Esophagus muscularis mucosa (tissue), 4 donors: ENCODE data around the gene AHCYL2. TPM values are rescaled to one million over a fixed set of nuclear protein-coding genes. Genes with fewer than 3 reads are reported as not detected.
"Not testable (repeated sequence)": the region's sequence is repeated elsewhere in the genome, so short reads cannot be mapped to it uniquely, and the experiment has no call there.

ENCODE experiments used
- DNase-seq: peaks from one replicate; pipeline ENCODE4 v3.0.0-alpha.2; 2017; ENCODE audit errors: extremely low spot score
- H3K27ac ChIP-seq, 4 donors: fragments of 200-600 bp; sonication (generic); replicated peaks in 1 of 4; 1 replicate in 3 of 4; 2 replicates in 1 of 4; pipeline ENCODE4 v1.5.1; 2016 to 2019; ENCODE audit warnings: mild to moderate bottlenecking in 1 of 4
- H3K27me3 ChIP-seq, 4 donors: fragments of 200-600 bp; sonication (generic); one replicate each; pipeline versions ENCODE4 v1.5.1 to v1.6.0; 2016 to 2019
- H3K36me3 ChIP-seq, 4 donors: fragments of 200-600 bp; sonication (generic); one replicate each; pipeline ENCODE4 v1.5.1; 2016 to 2019
- H3K4me1 ChIP-seq, 4 donors: fragments of 200-600 bp; sonication (generic); one replicate each; pipeline ENCODE4 v1.5.1; 2016 to 2019
- H3K4me3 ChIP-seq, 4 donors: fragments of 200-600 bp; sonication (generic); 1 replicate in 2 of 4; 2 replicates in 2 of 4; pipeline ENCODE4 v1.5.1; 2016 to 2019; ENCODE audit warnings: mild to moderate bottlenecking in 4 of 4, moderate library complexity in 1 of 4
- H3K9me3 ChIP-seq, 4 donors: fragments of 200-600 bp; sonication (generic); 1 replicate in 3 of 4; 2 replicates in 1 of 4; pipeline ENCODE4 v1.5.1; 2016 to 2019
- EP300 ChIP-seq: sonication (generic); formaldehyde crosslinking; IDR thresholded peaks from one replicate; pipeline ENCODE4 v1.6.1; 2017; ENCODE audit warnings: antibody characterized with exemption
- POLR2A ChIP-seq: fragments of 450-650 bp; IDR thresholded peaks from one replicate; pipeline ENCODE4 v1.6.1; 2017; ENCODE audit warnings: antibody characterized with exemption, moderate library complexity, mild to moderate bottlenecking, low read depth
- POLR2AphosphoS5 ChIP-seq, 2 donors: sonication (generic); formaldehyde crosslinking; IDR thresholded peaks; one replicate each; pipeline ENCODE4 v1.6.1; 2017; ENCODE audit warnings: antibody characterized with exemption in 2 of 2
- WGBS: methylation state at CpG from one replicate; pipeline ENCODE4 v1.1.5; 2018; 5-methylcytosine and 5-hydroxymethylcytosine counted together
- intact Hi-C: fragments of 100-400 bp; cut with DNase I; formaldehyde crosslinking; loops from one replicate; pipeline ENCODE4 v1.15.1; 2023
- total RNA-seq, 4 donors: library from RNA; depleted of rRNA; stranded (reverse); fragments of >200 nt; gene quantifications; one replicate each; pipeline versions ENCODE4 v1.1.0 to v1.2.1, GENCODE V29; 2016
- TF ChIP-seq, protein P1 (sequence below), 3 experiments: fragments of 200-600 bp in 2 of 3; fragments of 450-650 bp in 1 of 3; sonication (generic) in 2 of 3; IDR thresholded peaks; one replicate each; pipeline ENCODE4 v1.5.1; 2017 to 2019; ENCODE audit warnings: antibody characterized with exemption in 3 of 3, mild to moderate bottlenecking in 2 of 3, moderate library complexity in 1 of 3

AHCYL2 gene
- total RNA-seq, 4 donors from 2014 or later = 9.7 to 14.2 (median 11.9) TPM

DNA sequence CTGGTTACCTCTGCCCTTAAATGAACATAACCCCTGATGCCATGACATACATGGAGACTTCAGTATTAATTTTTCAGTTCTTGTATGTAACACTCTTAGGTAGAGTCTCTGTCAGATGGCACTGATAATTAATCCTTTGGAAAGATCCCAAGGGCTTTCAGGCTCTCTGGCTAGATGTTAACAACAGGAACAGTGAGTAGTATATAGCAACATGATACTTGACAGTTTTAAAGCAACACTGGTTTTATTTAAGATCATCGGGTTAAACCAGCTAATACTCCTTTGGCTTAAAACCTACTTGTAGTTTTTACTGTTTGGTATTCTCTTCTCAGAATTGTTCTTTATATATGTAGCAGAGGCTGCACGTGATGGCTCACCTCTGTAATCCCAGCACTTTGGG, 27.3 kb downstream of the AHCYL2 start:
- Histone ChIP-seq H3K9me3 (no peaks in the 10 kb centered on the region), H3K36me3 (no peaks in the 10 kb centered on the region), H3K4me1 (peaks cover 0 to 12% (median 1%) of the 10 kb centered on the region in 4 donors), H3K27ac (no peak overlapping the region), H3K4me3 (no peak overlapping the region), H3K27me3 (no peaks in the 10 kb centered on the region)
- DNase-seq = no peak
- intact Hi-C loops = no loop called here
- 61% methylated on average over 2 of the region's 2 CpGs for WGBS
- TF ChIP-seq EP300 = no peak
- no peak for TF ChIP-seq POLR2A
- TF ChIP-seq, protein P1, sequence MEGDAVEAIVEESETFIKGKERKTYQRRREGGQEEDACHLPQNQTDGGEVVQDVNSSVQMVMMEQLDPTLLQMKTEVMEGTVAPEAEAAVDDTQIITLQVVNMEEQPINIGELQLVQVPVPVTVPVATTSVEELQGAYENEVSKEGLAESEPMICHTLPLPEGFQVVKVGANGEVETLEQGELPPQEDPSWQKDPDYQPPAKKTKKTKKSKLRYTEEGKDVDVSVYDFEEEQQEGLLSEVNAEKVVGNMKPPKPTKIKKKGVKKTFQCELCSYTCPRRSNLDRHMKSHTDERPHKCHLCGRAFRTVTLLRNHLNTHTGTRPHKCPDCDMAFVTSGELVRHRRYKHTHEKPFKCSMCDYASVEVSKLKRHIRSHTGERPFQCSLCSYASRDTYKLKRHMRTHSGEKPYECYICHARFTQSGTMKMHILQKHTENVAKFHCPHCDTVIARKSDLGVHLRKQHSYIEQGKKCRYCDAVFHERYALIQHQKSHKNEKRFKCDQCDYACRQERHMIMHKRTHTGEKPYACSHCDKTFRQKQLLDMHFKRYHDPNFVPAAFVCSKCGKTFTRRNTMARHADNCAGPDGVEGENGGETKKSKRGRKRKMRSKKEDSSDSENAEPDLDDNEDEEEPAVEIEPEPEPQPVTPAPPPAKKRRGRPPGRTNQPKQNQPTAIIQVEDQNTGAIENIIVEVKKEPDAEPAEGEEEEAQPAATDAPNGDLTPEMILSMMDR (IDR thresholded peaks at IDR 0.05) = no peak
- TF ChIP-seq POLR2AphosphoS5 (IDR thresholded peaks at IDR 0.05) = no peak

DNA sequence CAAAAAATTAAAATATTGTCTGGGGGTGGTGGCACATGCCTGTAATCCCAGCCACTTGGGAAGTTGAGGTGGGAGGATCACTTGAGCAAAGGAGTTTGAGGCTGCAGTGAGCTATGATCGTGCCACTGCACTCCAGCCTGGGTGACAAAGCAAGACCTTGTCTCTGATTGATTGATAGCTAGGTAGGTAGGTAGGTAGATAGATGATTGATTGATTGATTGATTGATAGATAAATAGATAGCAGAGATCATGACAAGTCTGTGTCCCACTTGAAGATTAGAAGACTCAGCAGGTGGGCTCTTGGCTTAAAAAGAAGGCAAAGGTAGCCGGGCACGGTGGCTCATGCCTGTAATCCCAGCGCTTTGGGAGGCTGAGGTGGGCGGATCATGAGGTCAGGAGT, 27.8 kb downstream of the AHCYL2 start:
- 90% methylated on average over 5 of the region's 5 CpGs for WGBS
- intact Hi-C loops, H3K27me3 ChIP-seq, DNase-seq, H3K4me3 ChIP-seq, H3K36me3 ChIP-seq, H3K27ac ChIP-seq, H3K9me3 ChIP-seq: not testable (repeated sequence)
- H3K4me1 ChIP-seq = peaks cover 0 to 12% (median 1%) of the 10 kb centered on the region in 4 donors

- no peak overlapping the region for H3K4me3 ChIP-seq
- no peaks in the 10 kb centered on the region for H3K9me3 ChIP-seq
- H3K4me1 ChIP-seq = peaks cover 0 to 22% (median 6%) of the 10 kb centered on the region in 4 donors
- H3K36me3 ChIP-seq = no peaks in the 10 kb centered on the region
- no peak overlapping the region for H3K27ac ChIP-seq
- intact Hi-C loops = no loop called here
- no peak for DNase-seq
- WGBS = 91% methylated on average over 4 of the region's 4 CpGs
- no peak for TF ChIP-seq POLR2AphosphoS5 (IDR thresholded peaks at IDR 0.05)
- no peak for TF ChIP-seq POLR2A
- TF ChIP-seq, protein P1 (IDR thresholded peaks at IDR 0.05) = no peak
- TF ChIP-seq EP300 = no peak
- no peaks in the 10 kb centered on the region for H3K27me3 ChIP-seq
Observed at GRCh38 chr7:129255800-129256199, 31.0 kb downstream of the AHCYL2 start.

- TF ChIP-seq, protein P1 (IDR thresholded peaks at IDR 0.05) = no peak
- TF ChIP-seq POLR2A = no peak
- TF ChIP-seq POLR2AphosphoS5 (IDR thresholded peaks at IDR 0.05) = no peak
- TF ChIP-seq EP300 = no peak
- H3K9me3 ChIP-seq = no peaks in the 10 kb centered on the region
- no peaks in the 10 kb centered on the region for H3K27me3 ChIP-seq
- H3K27ac ChIP-seq = no peak overlapping the region
- no peak overlapping the region for H3K4me3 ChIP-seq
- 87% methylated on average over 2 of the region's 2 CpGs for WGBS
- no peak for DNase-seq
- intact Hi-C loops = no loop called here
- H3K36me3 ChIP-seq = no peaks in the 10 kb centered on the region
- H3K4me1 ChIP-seq = peaks cover 0 to 22% (median 6%) of the 10 kb centered on the region in 4 donors
Observed at GRCh38 chr7:129256221-129256620, 31.4 kb downstream of the AHCYL2 start.

- no peak overlapping the region for H3K4me3 ChIP-seq
- H3K27me3 ChIP-seq = no peaks in the 10 kb centered on the region
- H3K36me3 ChIP-seq = no peaks in the 10 kb centered on the region
- intact Hi-C loops = no loop called here
- H3K9me3 ChIP-seq = no peaks in the 10 kb centered on the region
- no peak overlapping the region for H3K27ac ChIP-seq
- no peak for DNase-seq
- no peak for TF ChIP-seq POLR2AphosphoS5 (IDR thresholded peaks at IDR 0.05)
- TF ChIP-seq EP300 = no peak
- no peak for TF ChIP-seq POLR2A
- TF ChIP-seq, protein P1 (IDR thresholded peaks at IDR 0.05) = no peak
- H3K4me1 ChIP-seq = peaks cover 0 to 15% (median 5%) of the 10 kb centered on the region in 4 donors
Observed at GRCh38 chr7:129257168-129257567, 32.3 kb downstream of the AHCYL2 start.
